B cell (primary cell): ENCODE measurements around the gene MAML3. TPM values are rescaled to one million over a fixed set of nuclear protein-coding genes. Genes with fewer than 3 reads are reported as not detected.

ENCODE experiments used
- ATAC-seq: fragments of 200-7000 bp; cut with Tn5 transposase; one replicate; pipeline ENCODE4 v1.10.0; 2021; ENCODE audit warnings: low read depth, mild to moderate bottlenecking, moderate number of reproducible peaks, moderate library complexity
- CTCF ChIA-PET: fragments of 350-600 bp; sonication (Branson Sonifier 250); formaldehyde crosslinking; loops from one replicate; lab custom pipeline; 2021; ENCODE audit warnings: antibody characterized with exemption, inconsistent platforms; lab: Charles Lee
- POLR2A ChIA-PET: fragments of 350-600 bp; sonication (Branson Sonifier 250); formaldehyde crosslinking; loops from one replicate; lab custom pipeline; 2021; ENCODE audit warnings: antibody characterized with exemption; lab: Charles Lee
- DNase-seq: peaks from one replicate; pipeline ENCODE4 v3.0.0; 2013
- H2AFZ ChIP-seq: 2 replicates; pipeline ENCODE4 v1.6.1; 2012; ENCODE audit warnings: mild to moderate bottlenecking, low read depth, low read length; ENCODE audit not compliant: insufficient read depth, poor library complexity, severe bottlenecking
- H3K27ac ChIP-seq, 2 donors: 1 replicate in 1 of 2; 2 replicates in 1 of 2; pipeline ENCODE4 v1.5.1; 2012 to 2013; ENCODE audit warnings: low read length in 2 of 2, mild to moderate bottlenecking in 2 of 2, moderate library complexity in 1 of 2
- H3K27me3 ChIP-seq, 4 experiments: fragments of 200-600 bp in 1 of 4; sonication (generic) in 1 of 4; replicated peaks in 1 of 4; 1 replicate in 2 of 4; 2 replicates in 2 of 4; pipeline versions ENCODE4 v1.6.1 to v1.7.0; 2013 to 2016; ENCODE audit warnings: low read length in 3 of 4, mild to moderate bottlenecking in 2 of 4, mixed read lengths in 1 of 4, moderate library complexity in 1 of 4; ENCODE audit not compliant: insufficient read depth in 4 of 4, control insufficient read depth in 3 of 4; ENCODE audit errors: control extremely low read depth in 1 of 4
- H3K36me3 ChIP-seq, 2 experiments: replicated peaks in 1 of 2; 1 replicate in 1 of 2; 2 replicates in 1 of 2; pipeline versions ENCODE4 v1.6.1 to v1.7.1; 2013; ENCODE audit warnings: low read length in 1 of 2; ENCODE audit not compliant: insufficient read depth in 2 of 2, control insufficient read depth in 1 of 2; ENCODE audit errors: control extremely low read depth in 1 of 2, extremely low read depth in 1 of 2
- H3K4me1 ChIP-seq, 2 donors: fragments of 200-600 bp in 1 of 2; sonication (generic) in 1 of 2; 1 replicate in 1 of 2; 2 replicates in 1 of 2; pipeline versions ENCODE4 v1.5.1 to v1.6.1; 2013 to 2017; ENCODE audit warnings: low read length in 2 of 2; ENCODE audit not compliant: control insufficient read depth in 2 of 2, insufficient read depth in 2 of 2
- H3K4me2 ChIP-seq: replicated peaks from 2 replicates; pipeline ENCODE3; 2012; ENCODE audit warnings: mild to moderate bottlenecking, low read depth, low read length; ENCODE audit not compliant: poor library complexity, severe bottlenecking
- H3K4me3 ChIP-seq, 5 experiments: fragments of 200-600 bp in 1 of 5; sonication (generic) in 1 of 5; 1 replicate in 3 of 5; 2 replicates in 2 of 5; pipeline versions ENCODE4 v1.5.1 to v1.7.0; 2011 to 2016; ENCODE audit warnings: low read length in 4 of 5, mild to moderate bottlenecking in 4 of 5, low read depth in 2 of 5, control low read depth in 1 of 5, moderate library complexity in 1 of 5; ENCODE audit not compliant: insufficient read depth in 1 of 5; ENCODE audit errors: control extremely low read depth in 1 of 5, extremely low read depth in 1 of 5
- H3K79me2 ChIP-seq: fragments of 200-600 bp; sonication (generic); one replicate; pipeline ENCODE4 v1.6.0; 2016; ENCODE audit warnings: low read length; ENCODE audit not compliant: control insufficient read depth, insufficient read depth
- H3K9ac ChIP-seq: fragments of 200-600 bp; sonication (generic); 2 replicates; pipeline ENCODE4 v1.6.1; 2017; ENCODE audit warnings: mild to moderate bottlenecking, low read length, moderate library complexity
- H3K9me3 ChIP-seq, 3 donors: one replicate each; pipeline versions ENCODE4 v1.6.1 to v1.7.1; 2013; ENCODE audit warnings: low read length in 2 of 3; ENCODE audit not compliant: control insufficient read depth in 2 of 3, insufficient read depth in 1 of 3; ENCODE audit errors: control extremely low read depth in 1 of 3
- H4K20me1 ChIP-seq: 2 replicates; pipeline ENCODE4 v1.6.0; 2012; ENCODE audit warnings: mild to moderate bottlenecking, low read length; ENCODE audit not compliant: insufficient read depth, control insufficient read depth, poor library complexity, severe bottlenecking
- H3K27ac Mint-ChIP-seq: one replicate; pipeline ENCODE4 v1.8.0; 2021; ENCODE audit warnings: mixed read lengths
- H3K27me3 Mint-ChIP-seq: one replicate; pipeline ENCODE4 v1.8.0; 2021; ENCODE audit warnings: mixed read lengths
- H3K4me1 Mint-ChIP-seq: one replicate; pipeline ENCODE4 v1.8.0; 2021; ENCODE audit warnings: mixed read lengths
- H3K4me3 Mint-ChIP-seq: one replicate; pipeline ENCODE4 v1.8.0; 2021; ENCODE audit warnings: mixed read lengths
- H3K9me3 Mint-ChIP-seq: one replicate; pipeline ENCODE4 v1.8.0; 2022; ENCODE audit warnings: mixed read lengths; ENCODE audit not compliant: insufficient read depth
- EZH2 ChIP-seq: IDR thresholded peaks from 2 replicates; pipeline ENCODE4 v1.6.1; 2012; ENCODE audit warnings: borderline replicate concordance, low read depth, mild to moderate bottlenecking, moderate library complexity, low read length; ENCODE audit not compliant: insufficient read depth, poor library complexity, severe bottlenecking
- WGBS: methylation state at CpG from one replicate; pipeline ENCODE4 v1.1.5; 2013; ENCODE audit warnings: missing lambda C conversion rate; ENCODE audit not compliant: insufficient coverage; 5-methylcytosine and 5-hydroxymethylcytosine counted together
- intact Hi-C: fragments of 100-400 bp; cut with micrococcal nuclease; formaldehyde crosslinking; loops from one replicate; pipeline ENCODE4 v1.10.0; 2022
- polyA plus RNA-seq: library from polyadenylated mRNA; depleted of rRNA; stranded (reverse); fragments of >200 nt; gene quantifications from 2 replicates; pipeline ENCODE4 v1.2.3, GENCODE V29; 2012
- total RNA-seq, 2 donors: library from RNA; stranded (reverse); fragments of 120-200 nt in 1 of 2; gene quantifications; 1 replicate in 1 of 2; 2 replicates in 1 of 2; pipeline versions ENCODE4 v1.2.3 to v1.2.4, GENCODE V29; 2013 to 2022
- TF ChIP-seq, protein P1 (sequence below): fragments of 200-600 bp; IDR thresholded peaks from one replicate; pipeline ENCODE4 v1.8.0; 2022; ENCODE audit warnings: antibody characterized with exemption, mild to moderate bottlenecking

Gene MAML3
- total and polyA plus RNA-seq, 2 donors (not counting 1 experiment from before 2014, with no cell fraction given): 0.94 to 5.3 TPM

DNA sequence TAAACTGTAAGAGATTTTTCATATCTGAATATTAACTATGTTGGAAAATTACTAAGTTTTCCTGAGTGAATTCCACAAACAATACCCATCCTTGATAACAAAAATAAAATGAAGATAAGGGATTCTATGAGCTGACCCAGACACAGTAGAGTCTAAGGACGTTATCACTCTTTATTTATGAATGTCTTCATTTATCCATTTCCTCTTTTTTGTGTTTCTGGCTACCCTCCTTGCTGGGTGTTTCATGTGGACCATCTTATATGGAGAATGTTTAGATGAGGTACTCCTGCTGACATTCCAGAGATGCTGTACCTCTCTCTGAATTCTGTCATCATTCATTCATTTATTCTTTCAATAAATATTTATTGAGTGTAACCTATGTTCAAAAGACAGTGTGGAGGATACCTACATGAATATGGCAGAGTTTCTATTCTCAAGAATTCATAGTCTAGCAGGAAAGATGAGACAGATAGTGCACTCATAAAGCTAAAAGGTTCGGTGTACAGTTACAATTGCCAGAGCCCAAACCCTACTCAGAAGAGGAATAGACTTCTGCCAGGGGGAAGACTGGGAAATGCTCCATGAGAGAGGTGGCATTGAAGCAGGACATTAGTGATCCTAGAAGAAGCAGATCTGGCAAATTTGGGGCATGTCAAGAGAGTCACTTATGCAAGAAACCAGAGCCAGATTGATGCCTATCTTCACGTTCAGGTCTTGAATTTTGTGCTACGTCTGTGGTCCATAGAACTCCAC is 195.8 kb downstream of the MAML3 start:
- H3K4me1 ChIP-seq: peaks cover 0 to 3% of the 10 kb centered on the region in 2 donors
- ChIA-PET CTCF (interaction anchor here (1.5 kb wide), 1 partner anchor 15 kb away, joined by 4 read pairs; no protein-coding TSS in a partner anchor), POLR2A (no interaction called here)
- no peaks in the 10 kb centered on the region for H3K9me3 ChIP-seq
- no peaks in the 10 kb centered on the region for H3K9me3 Mint-ChIP-seq
- TF ChIP-seq EZH2: no peak
- TF ChIP-seq, protein P1, sequence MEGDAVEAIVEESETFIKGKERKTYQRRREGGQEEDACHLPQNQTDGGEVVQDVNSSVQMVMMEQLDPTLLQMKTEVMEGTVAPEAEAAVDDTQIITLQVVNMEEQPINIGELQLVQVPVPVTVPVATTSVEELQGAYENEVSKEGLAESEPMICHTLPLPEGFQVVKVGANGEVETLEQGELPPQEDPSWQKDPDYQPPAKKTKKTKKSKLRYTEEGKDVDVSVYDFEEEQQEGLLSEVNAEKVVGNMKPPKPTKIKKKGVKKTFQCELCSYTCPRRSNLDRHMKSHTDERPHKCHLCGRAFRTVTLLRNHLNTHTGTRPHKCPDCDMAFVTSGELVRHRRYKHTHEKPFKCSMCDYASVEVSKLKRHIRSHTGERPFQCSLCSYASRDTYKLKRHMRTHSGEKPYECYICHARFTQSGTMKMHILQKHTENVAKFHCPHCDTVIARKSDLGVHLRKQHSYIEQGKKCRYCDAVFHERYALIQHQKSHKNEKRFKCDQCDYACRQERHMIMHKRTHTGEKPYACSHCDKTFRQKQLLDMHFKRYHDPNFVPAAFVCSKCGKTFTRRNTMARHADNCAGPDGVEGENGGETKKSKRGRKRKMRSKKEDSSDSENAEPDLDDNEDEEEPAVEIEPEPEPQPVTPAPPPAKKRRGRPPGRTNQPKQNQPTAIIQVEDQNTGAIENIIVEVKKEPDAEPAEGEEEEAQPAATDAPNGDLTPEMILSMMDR: no peak
- no peak overlapping the region for H3K4me3 Mint-ChIP-seq
- intact Hi-C loops: no loop called here
- H3K27ac ChIP-seq: no peak overlapping the region
- no peak overlapping the region for H3K27ac Mint-ChIP-seq
- 93% methylated on average over 3 of the region's 4 CpGs for WGBS
- no peaks in the 10 kb centered on the region for H3K79me2 ChIP-seq
- no peak overlapping the region for H3K4me2 ChIP-seq
- H3K4me3 ChIP-seq: no peak overlapping the region
- no peaks in the 10 kb centered on the region for H3K36me3 ChIP-seq
- no peak overlapping the region for H2AFZ ChIP-seq
- H3K9ac ChIP-seq: no peak overlapping the region
- peaks cover 6% of the 10 kb centered on the region for H3K4me1 Mint-ChIP-seq
- peaks cover 22% of the 10 kb centered on the region for H3K27me3 Mint-ChIP-seq
- no peak for ATAC-seq
- no peak for DNase-seq
- H4K20me1 ChIP-seq: no peaks in the 10 kb centered on the region
- H3K27me3 ChIP-seq: no peaks in the 10 kb centered on the region

DNA sequence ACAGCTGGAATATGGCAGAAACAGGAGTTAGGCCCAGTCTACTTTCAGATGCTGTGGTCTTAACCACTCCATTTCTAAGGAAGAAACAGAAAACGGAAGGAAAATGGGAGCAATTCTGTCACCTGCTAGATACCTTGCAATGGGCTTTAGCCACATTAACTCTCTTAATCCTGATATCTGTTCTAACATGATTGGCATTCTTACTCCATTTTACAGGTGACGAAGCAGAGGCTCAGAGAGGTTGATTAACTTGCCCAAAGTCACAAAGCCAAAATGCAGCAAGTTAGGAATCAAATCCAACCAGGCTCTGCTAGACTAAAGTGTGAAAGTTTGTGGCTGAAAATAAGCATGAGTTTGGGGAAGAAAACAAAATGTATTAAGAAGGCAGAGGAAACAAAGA is 196.9 kb downstream of the MAML3 start:
- no peaks in the 10 kb centered on the region for H3K9me3 ChIP-seq
- CTCF ChIA-PET: interaction anchor here (1.5 kb wide), 1 partner anchor 16 kb away, joined by 4 read pairs; no protein-coding TSS in a partner anchor
- no peak overlapping the region for H3K9ac ChIP-seq
- DNase-seq (no peak), ATAC-seq (no peak)
- WGBS: 90% methylated on average over 2 of the region's 2 CpGs
- H4K20me1 ChIP-seq: no peaks in the 10 kb centered on the region
- peaks cover 0 to 3% (median 0%) of the 10 kb centered on the region in 4 experiments for H3K27me3 ChIP-seq
- TF ChIP-seq, protein P1: no peak
- TF ChIP-seq EZH2: no peak
- Mint-ChIP-seq H3K27ac (no peak overlapping the region), H3K4me1 (peaks cover 10% of the 10 kb centered on the region), H3K4me3 (no peak overlapping the region), H3K27me3 (peaks cover 27% of the 10 kb centered on the region), H3K9me3 (no peaks in the 10 kb centered on the region)
- intact Hi-C loops: no loop called here
- no peak overlapping the region for H3K4me2 ChIP-seq
- no peak overlapping the region for H2AFZ ChIP-seq
- POLR2A ChIA-PET: no interaction called here
- H3K4me1 ChIP-seq: peaks cover 0 to 3% of the 10 kb centered on the region in 2 donors
- no peak overlapping the region for H3K27ac ChIP-seq
- H3K79me2 ChIP-seq: no peaks in the 10 kb centered on the region
- H3K4me3 ChIP-seq: no peak overlapping the region
- H3K36me3 ChIP-seq: no peaks in the 10 kb centered on the region
